HG03064 (cell line): ENCODE measurements around the gene SNX27.
"Not testable (repeated sequence)": the region's sequence is repeated elsewhere in the genome, so short reads cannot be mapped to it uniquely, and the experiment has no call there.

Source experiments
- ATAC-seq: cut with Tn5 transposase; IDR thresholded peaks from one replicate; pipeline ENCODE4 v1.9.1; 2021; ENCODE audit warnings: low read depth; ENCODE audit not compliant: unreplicated experiment

The SNX27 gene

DNA sequence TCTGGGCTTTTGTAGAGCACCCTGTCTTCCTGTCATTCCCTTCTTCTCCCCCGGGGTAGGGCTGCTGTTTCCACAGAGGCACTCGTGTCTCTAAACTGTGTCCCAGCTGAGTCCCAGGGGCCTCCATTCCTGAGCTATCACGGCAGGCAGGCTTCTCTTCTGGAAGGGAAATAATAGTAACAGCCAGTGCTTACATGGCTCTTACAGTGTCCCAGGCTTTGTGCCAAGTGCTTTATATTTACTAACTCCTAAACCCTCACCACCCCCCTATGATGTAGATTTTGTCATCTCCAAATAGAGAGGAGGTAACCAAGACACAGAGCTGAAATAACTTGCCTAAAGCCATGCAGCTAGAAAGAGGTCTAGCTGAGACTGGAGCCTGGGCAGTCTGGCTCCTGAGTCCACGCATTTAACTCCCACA, 106.2 kb downstream of the SNX27 start:
- ATAC-seq, result no peak

DNA sequence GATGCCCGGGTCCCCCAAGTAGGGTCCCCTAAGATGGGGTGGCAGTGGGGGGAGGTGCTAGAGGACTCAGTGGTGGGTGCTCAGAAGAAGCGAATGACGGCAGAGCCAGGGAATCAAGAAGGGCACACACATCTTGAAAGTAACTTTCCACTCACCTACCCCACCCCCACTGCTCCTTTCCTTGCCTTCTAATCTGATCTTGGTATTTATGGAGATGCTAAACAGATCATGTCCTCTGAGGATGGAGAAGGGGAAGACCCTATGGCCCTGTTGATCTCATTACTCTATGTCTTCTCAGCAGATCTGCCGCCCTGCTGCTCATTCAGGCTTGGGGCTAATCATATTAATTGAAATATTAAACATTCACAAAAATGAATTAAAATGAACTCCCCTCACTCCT, 106.8 kb downstream of the SNX27 start:
- no peak for ATAC-seq

DNA sequence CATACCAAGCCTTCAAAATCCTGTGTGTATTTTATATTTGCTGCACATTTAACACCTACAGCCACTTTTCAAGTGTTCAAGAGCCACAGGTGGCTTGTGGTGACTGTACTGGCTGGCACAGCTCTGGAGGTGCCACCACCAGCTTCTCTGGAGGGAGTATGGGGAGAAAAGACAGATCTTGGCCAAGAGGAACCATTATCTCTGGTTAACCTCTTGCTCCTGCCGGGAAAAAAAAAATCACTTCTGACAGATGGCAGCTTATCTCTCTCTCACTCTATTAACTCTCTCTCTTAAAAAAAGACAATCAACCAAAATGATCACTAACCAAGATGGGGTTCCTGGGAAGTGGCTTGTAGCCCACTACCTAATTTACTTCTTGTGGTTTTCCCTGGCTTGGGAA, 108.3 kb downstream of the SNX27 start:
- ATAC-seq, result no peak

DNA sequence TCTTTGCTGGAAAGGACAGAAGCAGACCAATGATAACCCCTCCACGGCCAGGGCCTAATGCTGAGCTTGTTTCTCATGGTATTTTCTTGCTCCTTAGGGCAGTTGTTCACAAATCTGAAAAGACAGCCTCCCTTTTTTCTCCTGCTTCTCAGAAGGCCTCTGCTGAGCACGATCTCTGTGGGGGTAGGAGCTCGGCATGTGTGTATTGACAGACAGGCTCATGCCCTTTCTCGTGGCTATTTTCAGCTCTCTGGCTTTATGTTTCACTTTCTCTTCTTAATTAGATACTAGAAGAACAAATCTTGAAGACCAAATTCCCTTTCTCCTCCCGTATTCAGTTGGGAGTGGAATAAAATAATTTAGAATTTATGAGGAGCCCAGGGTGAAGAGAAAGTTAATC, 108.7 kb downstream of the SNX27 start:
- no peak for ATAC-seq

DNA sequence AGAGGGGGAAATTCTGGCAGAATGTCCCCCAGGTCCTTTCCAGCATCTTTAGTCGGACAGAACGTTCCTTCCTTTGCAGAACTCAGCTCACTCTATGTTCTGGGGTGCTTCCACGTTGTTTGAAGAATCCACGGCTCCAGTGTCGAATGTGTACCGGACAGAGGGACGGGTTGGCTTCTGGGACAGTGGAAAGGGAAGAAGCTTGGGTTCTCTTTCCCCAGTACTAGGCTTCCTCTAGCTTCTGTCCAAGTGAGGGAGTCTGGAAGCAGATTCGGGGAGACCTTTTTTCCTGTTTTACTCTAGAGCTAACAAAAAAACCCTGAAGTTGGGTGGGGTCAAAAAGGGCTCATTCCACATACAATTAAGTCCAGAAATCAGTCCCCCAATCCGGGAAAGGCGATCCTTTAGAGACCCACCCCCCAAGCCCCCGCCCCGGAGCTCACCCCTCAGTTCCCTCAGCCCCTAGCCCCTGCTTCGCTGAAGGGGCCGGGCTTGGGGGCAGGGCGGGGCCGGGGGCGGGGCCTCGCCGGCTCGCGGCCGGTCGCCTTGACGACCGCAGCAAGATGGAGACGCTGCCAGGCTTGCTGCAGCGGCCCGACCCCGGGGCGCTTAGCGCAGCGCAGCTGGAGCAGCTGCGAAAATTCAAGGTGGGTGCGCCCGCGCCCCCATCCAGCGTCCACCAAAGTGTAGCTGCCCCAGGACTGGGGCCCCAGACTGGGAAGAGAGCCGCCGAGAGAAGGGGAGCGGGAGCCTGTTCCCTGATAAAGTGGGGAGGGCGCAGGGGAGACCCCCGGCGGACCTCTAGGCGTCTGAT, 109.3 kb downstream of the SNX27 start, which contains the start of gene RIIAD1:
Gene RIIAD1, plus strand, starts transcription at position 549 of the 814 bp plus-strand sequence. Its CDS starts 15 bp downstream, at position 564.
- ATAC-seq, result no peak

DNA sequence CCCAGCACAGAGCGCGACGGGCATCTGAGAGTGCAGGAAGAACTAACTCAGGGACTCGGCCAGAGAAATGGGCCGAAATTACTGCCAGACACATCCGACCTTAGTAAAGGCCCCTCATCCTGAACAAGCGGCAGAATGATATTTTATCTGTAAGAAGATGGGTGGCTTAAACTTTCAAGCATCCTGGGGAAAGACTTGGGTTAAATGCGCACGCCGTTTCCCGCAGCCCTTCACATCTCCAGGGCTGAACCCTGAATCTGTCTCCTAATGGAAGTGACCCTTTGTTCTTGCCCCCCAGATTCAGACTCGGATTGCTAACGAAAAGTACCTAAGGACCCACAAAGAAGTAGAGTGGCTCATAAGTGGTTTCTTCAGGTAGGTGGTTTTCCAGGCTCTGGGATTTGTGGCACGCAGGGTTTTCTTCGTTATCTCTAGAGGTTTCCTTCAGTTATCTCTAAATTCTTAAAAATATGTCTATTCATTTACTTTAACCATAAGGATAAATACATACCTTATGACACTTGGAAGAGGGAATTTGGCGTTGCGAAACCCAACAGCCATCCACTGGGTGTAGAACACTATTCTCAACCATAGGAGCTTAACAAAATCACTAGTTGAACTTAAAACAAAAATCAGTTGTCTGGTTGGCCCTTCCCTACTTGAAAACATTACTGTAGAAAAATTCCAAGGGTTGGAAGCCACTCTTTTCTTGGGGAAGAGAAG, 110.1 kb downstream of the SNX27 start:
- ATAC-seq, result no peak

DNA sequence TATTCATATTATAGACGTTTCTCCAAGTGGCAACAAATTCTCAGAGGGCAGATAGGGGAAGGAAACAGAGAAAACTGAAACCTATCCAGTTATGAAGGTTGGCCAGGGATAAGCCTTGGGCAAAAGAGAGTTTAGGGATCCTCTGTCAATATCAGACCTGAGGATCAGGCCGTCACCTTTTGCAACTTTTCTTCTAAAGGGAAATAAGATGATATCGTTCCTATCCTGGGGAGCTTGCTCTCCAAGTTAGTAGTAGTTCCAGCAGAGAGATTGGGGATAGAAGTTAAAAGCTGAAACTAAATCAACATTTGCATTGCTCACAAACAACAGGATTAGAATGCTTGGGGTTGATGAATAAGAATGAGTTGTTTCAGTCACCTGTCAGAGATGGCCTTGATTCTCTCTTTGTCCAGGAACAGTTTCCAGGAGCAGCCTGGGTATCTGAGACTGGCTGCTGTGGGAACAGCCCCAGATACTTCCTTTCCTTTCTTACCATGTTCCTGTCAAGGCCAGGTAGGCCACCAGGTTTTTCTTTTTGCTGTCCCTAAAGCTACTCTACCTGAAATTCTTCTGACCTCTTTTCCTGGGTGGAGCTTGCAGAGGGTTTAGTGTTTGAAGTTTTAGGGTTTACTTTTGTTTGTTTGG, 112.0 kb downstream of the SNX27 start:
- ATAC-seq, result no peak

DNA sequence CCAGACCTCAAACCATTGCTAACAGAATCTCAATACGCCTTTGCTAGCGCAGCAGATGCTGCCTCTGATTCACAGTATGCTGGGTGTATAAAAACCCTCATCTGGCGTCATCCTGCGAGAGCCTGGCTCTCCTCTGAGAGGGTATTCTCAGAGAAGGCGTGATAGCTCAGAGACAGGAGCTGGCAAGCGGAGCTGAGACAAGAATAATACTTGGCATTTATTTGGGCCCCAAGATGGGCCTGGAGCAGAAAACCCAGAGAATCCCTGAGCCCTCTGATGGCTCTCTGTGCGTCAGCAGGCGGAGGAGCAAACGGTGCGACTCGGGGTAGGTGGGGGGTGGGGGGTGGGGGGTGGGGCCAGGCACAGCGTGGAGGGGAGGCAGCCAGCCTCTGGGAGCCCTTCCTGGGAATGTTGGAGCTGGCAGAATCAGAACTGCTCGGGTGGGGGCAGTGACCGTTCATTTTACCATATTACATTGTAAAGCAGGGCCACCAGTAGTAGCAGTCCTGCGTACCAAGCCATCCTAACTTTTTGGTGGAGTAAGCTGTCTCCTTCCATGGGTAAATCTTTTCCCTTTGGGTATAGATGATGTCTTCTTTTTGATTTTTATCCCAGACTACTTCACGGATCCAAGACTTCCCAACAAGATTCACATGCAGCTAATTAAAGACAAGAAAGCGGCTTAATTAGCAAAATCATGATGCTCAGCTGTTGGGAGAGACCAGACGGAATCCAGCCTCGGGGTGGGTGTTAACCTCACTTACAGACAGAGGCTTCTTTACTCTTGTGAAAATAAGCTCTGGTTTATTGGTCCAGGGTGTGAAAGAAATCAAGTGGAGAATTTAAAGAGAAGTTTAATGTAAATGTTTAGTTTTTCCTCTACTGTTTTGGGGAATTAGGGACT, 116.6 kb downstream of the SNX27 start:
- ATAC-seq, result no peak

DNA sequence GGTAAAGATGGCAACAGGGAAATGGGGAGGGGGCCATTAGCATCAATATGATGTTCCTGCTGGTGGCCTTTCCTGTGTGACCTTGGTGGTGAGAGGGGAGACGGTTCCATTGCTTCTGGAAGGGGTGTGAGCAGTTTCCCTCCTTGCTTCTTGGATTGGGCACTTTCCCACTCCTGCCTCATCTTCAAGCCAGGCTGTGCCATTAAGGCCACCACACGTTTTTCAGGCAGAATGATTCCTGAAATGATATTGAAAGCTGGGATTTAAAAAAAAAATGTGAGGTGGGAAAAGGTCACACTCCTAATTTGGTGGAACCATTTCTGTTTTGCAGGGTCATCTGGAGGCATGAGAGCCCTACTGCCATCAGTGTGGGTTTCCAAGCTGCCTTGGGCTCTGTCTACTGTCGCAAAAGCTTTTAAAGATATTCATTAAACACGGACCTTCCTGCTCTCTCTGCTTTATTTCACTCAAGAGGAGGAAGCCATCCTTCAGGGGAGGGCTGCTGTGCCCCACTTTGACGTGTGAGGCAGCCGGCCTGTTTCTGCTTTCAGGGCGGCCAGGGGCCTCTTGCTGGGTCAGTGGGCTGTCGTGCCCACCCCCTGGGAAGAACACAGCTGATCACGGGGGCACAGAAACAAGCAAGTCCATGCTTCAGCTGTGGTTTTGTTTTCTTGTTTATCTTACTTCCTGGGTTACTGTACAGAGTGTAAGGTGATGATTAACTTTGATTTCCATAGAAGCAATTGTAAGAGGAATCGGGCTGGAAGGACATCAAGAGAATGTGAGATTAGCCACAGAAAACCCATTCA, 117.5 kb downstream of the SNX27 start:
- ATAC-seq, result no peak

DNA sequence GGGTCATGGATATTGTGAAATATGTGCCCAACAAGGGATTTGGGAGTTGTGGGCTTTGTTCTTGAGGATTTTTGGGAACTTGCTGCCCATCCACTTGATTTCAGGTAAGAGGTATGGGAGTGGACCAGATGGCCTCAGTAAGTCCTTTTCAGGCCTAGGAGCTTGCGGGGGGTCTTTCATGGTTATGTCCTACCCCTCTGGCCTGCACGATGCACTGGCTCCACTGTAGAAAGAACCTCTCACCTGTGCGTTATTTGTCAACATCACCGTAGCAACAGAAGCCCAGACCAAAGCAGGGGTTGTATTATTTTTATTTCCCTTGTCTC, 118.1 kb downstream of the SNX27 start:
- no peak for ATAC-seq

DNA sequence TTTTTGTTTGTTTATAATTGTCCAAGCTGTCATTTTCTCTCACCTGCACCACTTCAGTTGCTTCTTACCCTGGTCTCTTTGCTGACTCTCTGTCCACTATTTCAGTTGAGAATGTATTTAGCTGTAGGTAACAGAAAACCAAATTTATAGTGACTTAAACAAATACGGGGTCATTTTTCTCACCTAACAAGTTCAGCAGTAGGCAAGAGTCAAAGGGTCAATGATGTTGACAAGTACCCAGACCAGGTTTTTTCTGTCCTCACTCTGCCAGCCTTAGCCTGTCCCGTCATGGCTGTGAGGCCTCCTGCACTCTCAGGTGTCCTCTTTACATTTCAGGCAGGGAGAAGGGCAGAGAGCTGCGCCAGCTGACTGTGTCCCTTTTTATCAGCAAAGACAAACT, 121.3 kb downstream of the SNX27 start:
- ATAC-seq, result no peak

DNA sequence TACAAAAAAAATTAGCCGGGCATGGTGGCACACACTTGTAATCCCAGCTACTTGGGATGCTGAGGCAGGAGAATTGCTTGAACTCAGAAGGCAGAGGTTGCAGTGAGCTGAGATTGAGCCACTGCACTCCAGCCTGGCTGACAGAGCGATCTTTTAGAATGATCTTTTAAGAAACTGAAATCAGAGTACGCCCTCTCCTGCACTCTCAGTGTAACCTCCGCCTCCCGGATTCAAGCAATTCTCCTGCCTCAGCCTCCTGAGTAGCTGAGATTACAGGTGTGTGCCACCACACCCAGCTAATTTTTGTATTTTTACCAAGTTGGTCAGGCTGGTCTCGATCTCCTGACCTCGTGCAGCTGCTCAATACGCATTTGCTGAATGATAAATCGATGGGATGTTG, 122.1 kb downstream of the SNX27 start:
- ATAC-seq, result not testable (repeated sequence)

DNA sequence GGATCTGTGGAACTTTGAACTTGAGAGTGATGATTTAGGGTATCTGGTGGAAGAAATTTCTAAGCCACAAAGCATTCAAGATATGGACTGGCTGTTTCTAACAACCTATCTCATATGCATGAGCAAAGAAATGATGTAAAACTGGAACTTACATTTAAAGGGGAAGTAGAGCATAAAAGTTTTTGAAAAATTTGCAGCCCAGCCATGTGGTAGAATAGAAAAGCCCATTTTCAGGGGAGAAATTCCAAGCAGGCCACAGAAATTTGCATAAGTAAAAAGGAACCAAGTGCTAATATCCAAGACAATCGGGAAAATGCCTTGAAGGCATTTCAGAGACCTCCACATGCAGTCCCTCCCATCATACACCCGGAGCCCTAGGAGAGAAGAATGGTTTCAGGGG, 125.2 kb downstream of the SNX27 start:
- ATAC-seq, result no peak

DNA sequence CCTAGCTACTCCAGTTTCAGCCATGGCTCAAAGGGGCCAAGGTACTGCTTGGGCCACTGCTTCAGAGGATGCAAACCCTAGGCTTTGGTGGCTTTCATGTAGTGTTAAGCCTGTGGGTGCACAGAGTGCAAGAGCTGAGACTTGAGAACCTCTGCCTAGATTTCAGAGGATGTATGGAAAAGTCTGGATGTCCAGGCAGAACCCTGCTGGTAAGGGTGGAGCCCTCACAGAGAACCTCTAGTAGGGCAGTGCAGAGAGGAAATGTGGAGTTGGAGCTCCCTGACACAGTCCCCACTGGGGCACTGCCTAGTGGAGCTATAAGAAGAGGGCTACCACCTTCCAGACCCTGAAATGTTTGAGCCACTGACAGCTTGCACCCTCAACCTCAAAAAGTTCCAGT, 125.6 kb downstream of the SNX27 start:
- no peak for ATAC-seq

DNA sequence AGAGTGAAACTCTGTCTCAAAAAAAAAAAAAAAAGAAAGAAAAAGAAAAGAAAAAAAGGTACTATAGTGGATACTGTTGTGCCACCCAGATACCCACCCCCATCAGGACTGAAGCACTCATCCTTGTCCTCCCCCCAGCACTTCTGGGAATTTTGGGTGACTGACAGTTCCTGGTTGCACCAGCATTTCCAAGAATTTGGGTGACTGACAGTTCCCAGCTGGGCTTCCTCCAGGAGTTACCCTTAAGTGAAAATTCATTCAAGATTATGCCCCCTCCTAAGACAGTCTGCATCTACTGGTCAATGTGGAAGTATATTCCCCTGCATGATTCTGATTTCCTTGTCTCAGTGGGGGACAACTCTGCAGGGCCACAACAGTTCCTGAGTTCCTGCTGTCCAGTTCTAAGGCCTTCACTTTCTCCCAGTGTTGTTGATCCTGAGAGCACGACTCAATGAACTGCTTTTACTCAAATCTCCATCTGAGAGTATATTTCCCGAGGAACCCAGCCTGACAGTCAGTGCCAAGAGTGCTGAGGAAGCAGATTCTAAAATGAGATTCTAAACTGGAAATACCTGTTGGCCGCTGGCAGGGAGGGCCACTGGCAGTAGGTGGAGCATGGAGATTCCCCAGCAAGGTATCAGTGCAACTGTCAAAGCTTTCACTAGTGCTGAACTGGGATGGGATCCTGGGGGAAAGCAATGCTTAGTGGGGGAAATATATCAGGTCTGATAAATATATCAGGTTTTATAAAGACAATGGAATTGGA, 127.9 kb downstream of the SNX27 start:
- ATAC-seq, result no peak

DNA sequence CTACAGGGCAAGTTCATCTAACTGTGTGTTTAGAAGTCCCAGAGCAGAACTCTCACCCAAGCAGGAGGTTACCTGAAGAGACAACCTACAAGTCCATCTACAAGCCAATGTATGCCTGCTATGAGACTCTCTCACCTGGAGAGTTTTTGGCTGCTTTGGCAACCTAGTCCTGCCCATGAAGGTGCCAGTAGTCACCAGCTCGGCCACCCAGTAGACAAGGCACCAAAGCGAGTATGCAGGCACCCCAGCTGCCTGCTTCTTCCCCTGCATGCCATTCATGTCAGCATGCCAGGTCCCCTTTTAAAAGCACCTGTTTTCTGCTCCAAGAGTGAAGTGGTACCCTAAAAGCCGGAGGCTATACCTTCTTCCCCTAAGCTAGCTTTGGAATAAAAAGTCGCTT, 129.7 kb downstream of the SNX27 start:
- ATAC-seq, result no peak
